HL-60 (cell line): Measurements from ENCODE around the gene TBCD.

Experiments used
- CTCF ChIP-seq: IDR thresholded peaks from one replicate; pipeline ENCODE4 v1.5.1; 2011; ENCODE audit warnings: low read length, control low read depth, inconsistent platforms; ENCODE audit not compliant: insufficient read depth
- POLR2AphosphoS5 ChIP-seq: IDR thresholded peaks from 2 replicates; pipeline ENCODE4 v1.6.1; 2012; ENCODE audit warnings: low read depth

GRCh38 chr17:82973456-82974135 lies 221.7 kb downstream of the TBCD start:
- TF ChIP-seq POLR2AphosphoS5 (no peak), CTCF (no peak)
